SK-N-SH (cell line): Measurements from ENCODE around the gene TBC1D16. TPM values are rescaled to one million over a fixed set of nuclear protein-coding genes. Genes with fewer than 3 reads are reported as not detected.

ENCODE experiments used
- CTCF ChIA-PET: fragments of 300-600, 350-600 bp; formaldehyde crosslinking; extraction: SDS; loops from one replicate; lab custom pipeline; 2021; lab: Yijun Ruan, JAX
- POLR2A ChIA-PET: fragments of 350-600 bp; sonication (Branson Sonifier 250); formaldehyde crosslinking; extraction: SDS; loops from one replicate; lab custom pipeline; 2020; ENCODE audit warnings: antibody characterized with exemption, inconsistent platforms; lab: Yijun Ruan, JAX
- DNase-seq: peaks from one replicate; pipeline ENCODE4 v3.0.0; 2012
- H2AFZ ChIP-seq: fragments of 200-600 bp; sonication (generic); 2 replicates; pipeline ENCODE4 v1.8.1; 2016; ENCODE audit warnings: antibody characterized with exemption, mild to moderate bottlenecking, low read depth
- H3F3A ChIP-seq: fragments of 200-600 bp; sonication (generic); replicated peaks from 2 replicates; pipeline ENCODE3; 2016; ENCODE audit warnings: antibody characterized with exemption, mild to moderate bottlenecking; ENCODE audit not compliant: insufficient read depth
- H3K27ac ChIP-seq, 2 experiments: fragments of 200-500 bp in 1 of 2; fragments of 200-600 bp in 1 of 2; sonication (Bioruptor generic) in 1 of 2; sonication (generic), shearing (Covaris generic) in 1 of 2; 2 replicates each; pipeline versions ENCODE4 v1.5.1 to v1.6.1; 2014 to 2016; ENCODE audit warnings: low read depth in 2 of 2, inconsistent platforms in 1 of 2, low read length in 1 of 2, mild to moderate bottlenecking in 1 of 2, mixed read lengths in 1 of 2
- H3K27me3 ChIP-seq: fragments of 200-600 bp; sonication (generic), shearing (Covaris generic); 2 replicates; pipeline ENCODE4 v1.6.1; 2016; ENCODE audit warnings: mixed run types; ENCODE audit not compliant: insufficient read depth
- H3K36me3 ChIP-seq, 2 experiments: fragments of 200-500 bp in 1 of 2; fragments of 200-600 bp in 1 of 2; sonication (Bioruptor generic) in 1 of 2; sonication (generic) in 1 of 2; replicated peaks in 1 of 2; 2 replicates each; pipeline versions ENCODE3 to v1.5.1; 2014 to 2016; ENCODE audit warnings: low read length in 1 of 2, mild to moderate bottlenecking in 1 of 2; ENCODE audit not compliant: insufficient read depth in 2 of 2, control insufficient read depth in 1 of 2
- H3K4me1 ChIP-seq, 2 experiments: fragments of 200-500 bp in 1 of 2; fragments of 200-600 bp in 1 of 2; sonication (Bioruptor generic) in 1 of 2; sonication (generic), shearing (Covaris generic) in 1 of 2; 2 replicates each; pipeline versions ENCODE4 v1.5.1 to v1.6.1; 2014 to 2016; ENCODE audit warnings: low read depth in 1 of 2, low read length in 1 of 2, mixed run types in 1 of 2; ENCODE audit not compliant: insufficient read depth in 2 of 2, control insufficient read depth in 1 of 2
- H3K4me2 ChIP-seq: fragments of 200-600 bp; sonication (generic), shearing (Covaris generic); 2 replicates; pipeline ENCODE4 v1.6.1; 2017; ENCODE audit warnings: mixed run types
- H3K4me3 ChIP-seq, 2 experiments: fragments of 200-500 bp in 1 of 2; fragments of 200-600 bp in 1 of 2; sonication (Bioruptor generic) in 1 of 2; sonication (generic), shearing (Covaris generic) in 1 of 2; 2 replicates each; pipeline versions ENCODE4 v1.5.1 to v1.8.1; 2014 to 2016; ENCODE audit warnings: low read depth in 2 of 2, inconsistent platforms in 1 of 2, low read length in 1 of 2, mild to moderate bottlenecking in 1 of 2, mixed read lengths in 1 of 2, moderate library complexity in 1 of 2
- H3K79me2 ChIP-seq: fragments of 200-600 bp; sonication (generic); 2 replicates; pipeline ENCODE4 v1.8.1; 2017; ENCODE audit warnings: mild to moderate bottlenecking; ENCODE audit not compliant: insufficient read depth
- H3K9ac ChIP-seq: fragments of 200-600 bp; sonication (generic); 2 replicates; pipeline ENCODE4 v1.6.1; 2017; ENCODE audit warnings: mixed run types
- H3K9me2 ChIP-seq: fragments of 200-600 bp; sonication (generic); 2 replicates; pipeline ENCODE4 v1.6.1; 2017; ENCODE audit warnings: mixed run types
- H3K9me3 ChIP-seq: fragments of 200-600 bp; sonication (generic); 2 replicates; pipeline ENCODE4 v1.6.1; 2017; ENCODE audit warnings: mixed run types, mild to moderate bottlenecking, moderate library complexity
- H4K20me1 ChIP-seq: fragments of 200-600 bp; sonication (generic); 2 replicates; pipeline ENCODE4 v1.6.1; 2017; ENCODE audit warnings: mild to moderate bottlenecking, mixed run types; ENCODE audit not compliant: insufficient read depth
- CHD2 ChIP-seq: fragments of 150-350 bp; IDR thresholded peaks from 2 replicates; pipeline ENCODE4 v1.6.1; 2018; ENCODE audit warnings: low read length; ENCODE audit not compliant: partially characterized antibody
- ELF1 ChIP-seq: IDR thresholded peaks from 2 replicates; pipeline ENCODE4 v1.4.0; 2012
- EP300 ChIP-seq, 2 experiments: IDR thresholded peaks; 2 replicates each; pipeline versions ENCODE4 v1.4.0 to v1.6.1; 2012; ENCODE audit warnings: borderline replicate concordance in 1 of 2, low read depth in 1 of 2, low read length in 1 of 2
- FOSL2 ChIP-seq: IDR thresholded peaks from 2 replicates; pipeline ENCODE4 v1.4.0; 2012; ENCODE audit warnings: low read depth, mild to moderate bottlenecking, moderate library complexity, borderline replicate concordance
- GATA2 ChIP-seq: sonication (generic); formaldehyde crosslinking; IDR thresholded peaks from 2 replicates; pipeline ENCODE4 v1.5.0; 2020; ENCODE audit warnings: mild to moderate bottlenecking, missing genetic modification reagents
- IRF3 ChIP-seq: fragments of 150-350 bp; IDR thresholded peaks from 2 replicates; pipeline ENCODE4 v1.6.1; 2016; ENCODE audit warnings: mild to moderate bottlenecking, low read depth, low read length
- JUND ChIP-seq: IDR thresholded peaks from 2 replicates; pipeline ENCODE4 v1.4.0; 2012
- MAX ChIP-seq: IDR thresholded peaks from 2 replicates; pipeline ENCODE4 v1.4.0; 2012; ENCODE audit warnings: low read depth
- MXI1 ChIP-seq: IDR thresholded peaks from 2 replicates; pipeline ENCODE4 v1.6.1; 2012; ENCODE audit warnings: mild to moderate bottlenecking, low read depth, low read length, improper control_type of control experiment
- NFIC ChIP-seq: IDR thresholded peaks from 2 replicates; pipeline ENCODE4 v1.4.0; 2012; ENCODE audit warnings: borderline replicate concordance
- POLR2AphosphoS5 ChIP-seq: IDR thresholded peaks from 2 replicates; pipeline ENCODE4 v1.6.1; 2012; ENCODE audit warnings: low read depth, low read length
- RAD21 ChIP-seq: IDR thresholded peaks from 2 replicates; pipeline ENCODE4 v1.6.1; 2012; ENCODE audit warnings: mild to moderate bottlenecking, low read length
- RCOR1 ChIP-seq: fragments of 150-350 bp; IDR thresholded peaks from 2 replicates; pipeline ENCODE4 v1.6.1; 2017; ENCODE audit warnings: antibody characterized with exemption, low read length
- RFX5 ChIP-seq: IDR thresholded peaks from 2 replicates; pipeline ENCODE4 v1.6.1; 2012; ENCODE audit warnings: mild to moderate bottlenecking, improper control_type of control experiment, low read length
- RXRA ChIP-seq: IDR thresholded peaks from 2 replicates; pipeline ENCODE4 v1.4.0; 2012; ENCODE audit warnings: low read depth, mild to moderate bottlenecking, borderline replicate concordance
- SIN3A ChIP-seq: IDR thresholded peaks from 2 replicates; pipeline ENCODE4 v1.6.1; 2012; ENCODE audit warnings: low read depth, mild to moderate bottlenecking, low read length, moderate library complexity, borderline replicate concordance
- SMC3 ChIP-seq: IDR thresholded peaks from 2 replicates; pipeline ENCODE4 v1.6.1; 2012; ENCODE audit warnings: low read depth, low read length, improper control_type of control experiment
- TCF12 ChIP-seq: IDR thresholded peaks from 2 replicates; pipeline ENCODE4 v1.4.0; 2012
- TEAD4 ChIP-seq: IDR thresholded peaks from 2 replicates; pipeline ENCODE4 v1.4.0; 2012; ENCODE audit warnings: mild to moderate bottlenecking, borderline replicate concordance; ENCODE audit not compliant: insufficient read depth
- USF2 ChIP-seq: fragments of 150-350 bp; IDR thresholded peaks from 2 replicates; pipeline ENCODE4 v1.6.1; 2017; ENCODE audit warnings: antibody characterized with exemption, low read length, low read depth, borderline replicate concordance
- ZBTB33 ChIP-seq: IDR thresholded peaks from 2 replicates; pipeline ENCODE4 v1.4.0; 2012; ENCODE audit warnings: low read depth, borderline replicate concordance
- WGBS: methylation state at CpG from one replicate; pipeline ENCODE4 v1.1.6; 2017; ENCODE audit warnings: low lambda C conversion rate; 5-methylcytosine and 5-hydroxymethylcytosine counted together
- polyA plus RNA-seq, 3 experiments: library from polyadenylated mRNA; depleted of rRNA; stranded (reverse); fragments of >200 nt; gene quantifications; 2 replicates each; pipeline ENCODE4 v1.2.3, GENCODE V29; 2012
- TF ChIP-seq, protein P1 (sequence below): fragments of 200-600 bp; sonication (generic); IDR thresholded peaks from 2 replicates; pipeline ENCODE4 v1.6.1; 2017; ENCODE audit warnings: antibody characterized with exemption, mild to moderate bottlenecking, moderate library complexity
- TF ChIP-seq, protein P2 (sequence below): IDR thresholded peaks from 2 replicates; pipeline ENCODE4 v1.4.0; 2012; ENCODE audit warnings: low read depth, borderline replicate concordance

Gene TBC1D16
- polyA plus RNA-seq, 1 of the 3 experiments (the other 2 are of a cell fraction): 14.5 TPM

DNA sequence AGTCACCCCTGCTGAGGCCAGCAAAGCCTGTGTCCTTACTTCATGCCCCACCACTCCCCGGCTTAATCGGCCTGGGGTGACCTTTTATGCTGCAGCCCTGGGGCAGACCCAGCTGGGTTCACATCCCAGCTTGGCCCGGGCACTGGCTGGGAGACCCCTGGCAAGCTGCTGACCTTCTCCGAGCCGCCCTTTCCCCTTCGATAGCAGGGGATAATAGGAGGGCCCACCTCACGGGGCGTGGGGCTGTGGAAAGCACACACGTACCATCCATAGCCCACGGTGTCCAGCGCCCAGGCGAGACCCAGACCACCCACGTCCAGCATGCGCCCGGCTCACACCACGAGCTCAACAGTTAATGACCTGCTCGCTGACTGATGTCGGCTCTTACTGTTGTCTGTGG lies 26.8 kb downstream of the TBC1D16 start (continued):
- TF ChIP-seq, protein P1, sequence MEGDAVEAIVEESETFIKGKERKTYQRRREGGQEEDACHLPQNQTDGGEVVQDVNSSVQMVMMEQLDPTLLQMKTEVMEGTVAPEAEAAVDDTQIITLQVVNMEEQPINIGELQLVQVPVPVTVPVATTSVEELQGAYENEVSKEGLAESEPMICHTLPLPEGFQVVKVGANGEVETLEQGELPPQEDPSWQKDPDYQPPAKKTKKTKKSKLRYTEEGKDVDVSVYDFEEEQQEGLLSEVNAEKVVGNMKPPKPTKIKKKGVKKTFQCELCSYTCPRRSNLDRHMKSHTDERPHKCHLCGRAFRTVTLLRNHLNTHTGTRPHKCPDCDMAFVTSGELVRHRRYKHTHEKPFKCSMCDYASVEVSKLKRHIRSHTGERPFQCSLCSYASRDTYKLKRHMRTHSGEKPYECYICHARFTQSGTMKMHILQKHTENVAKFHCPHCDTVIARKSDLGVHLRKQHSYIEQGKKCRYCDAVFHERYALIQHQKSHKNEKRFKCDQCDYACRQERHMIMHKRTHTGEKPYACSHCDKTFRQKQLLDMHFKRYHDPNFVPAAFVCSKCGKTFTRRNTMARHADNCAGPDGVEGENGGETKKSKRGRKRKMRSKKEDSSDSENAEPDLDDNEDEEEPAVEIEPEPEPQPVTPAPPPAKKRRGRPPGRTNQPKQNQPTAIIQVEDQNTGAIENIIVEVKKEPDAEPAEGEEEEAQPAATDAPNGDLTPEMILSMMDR: no peak
- TF ChIP-seq RFX5 (no peak), EP300 (IDR thresholded peaks at IDR 0.05; ENCODE audit: borderline replicate concordance in 1 of 2, low read depth in 1 of 2, low read length in 1 of 2) (no peak), POLR2AphosphoS5 (no peak), MXI1 (no peak)

GRCh38 chr17:80008383-80008840 lies 27.3 kb downstream of the TBC1D16 start:
- ChIA-PET CTCF (interaction anchor here (0.6 to 12.1 kb wide), 70 partner anchors 9 to 973 kb away, joined by 3 to 209 read pairs (median 4); partner anchors contain the start of genes CBX2, CBX4, GAA and TBC1D16), POLR2A (interaction anchor here (0.6 to 1.0 kb wide), 2 partner anchors 21 to 73 kb away, joined by 3 to 4 read pairs; no protein-coding TSS in a partner anchor)
- Histone ChIP-seq H3K9me2 (no peaks in the 10 kb centered on the region), H3K4me3 (no peak overlapping the region; a peak in 1 of 4 replicates), H3K36me3 (peaks cover 4 to 22% of the 10 kb centered on the region in 2 experiments), H4K20me1 (peaks cover 35% of the 10 kb centered on the region), H3K4me1 (peaks cover 0 to 5% of the 10 kb centered on the region in 2 experiments; a peak in 1 of 4 replicates), H3K9ac (no peak overlapping the region), H3K9me3 (no peaks in the 10 kb centered on the region), H3K27me3 (no peaks in the 10 kb centered on the region), H3K79me2 (peaks cover 11% of the 10 kb centered on the region; the same call in 1 of the 2 replicates), H3K4me2 (no peak overlapping the region), H2AFZ (no peak overlapping the region), H3F3A (no peaks in the 10 kb centered on the region), H3K27ac (no peak overlapping the region)
- WGBS: 41% methylated on average over 10 of the region's 17 CpGs
- peak; percentile 98 for DNase-seq
- TF ChIP-seq SIN3A (no peak), TEAD4 (no peak), IRF3 (no peak), RFX5 (no peak), GATA2 (CRISPR knock-in tag) (no peak), USF2 (no peak), SMC3 (peak; percentile 58), ZBTB33 (no peak), JUND (no peak), TCF12 (no peak), ELF1 (no peak), NFIC (peak; percentile 32; the same call in 1 of the 2 replicates), RXRA (no peak), MAX (no peak), RCOR1 (0 out of 2 replicates have a peak, but pooled peaks have one; percentile 54), RAD21 (peak; percentile 66), CHD2 (peak; percentile 33), FOSL2 (no peak)
- TF ChIP-seq, protein P2, sequence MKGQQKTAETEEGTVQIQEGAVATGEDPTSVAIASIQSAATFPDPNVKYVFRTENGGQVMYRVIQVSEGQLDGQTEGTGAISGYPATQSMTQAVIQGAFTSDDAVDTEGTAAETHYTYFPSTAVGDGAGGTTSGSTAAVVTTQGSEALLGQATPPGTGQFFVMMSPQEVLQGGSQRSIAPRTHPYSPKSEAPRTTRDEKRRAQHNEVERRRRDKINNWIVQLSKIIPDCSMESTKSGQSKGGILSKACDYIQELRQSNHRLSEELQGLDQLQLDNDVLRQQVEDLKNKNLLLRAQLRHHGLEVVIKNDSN: no peak
- TF ChIP-seq, protein P1: peak; percentile 98
